ENCODE results near the gene LRRC61.
A peak's percentile ranks its signal among the peaks of the same experiment; 100 is the strongest.

The LRRC61 gene

DNA sequence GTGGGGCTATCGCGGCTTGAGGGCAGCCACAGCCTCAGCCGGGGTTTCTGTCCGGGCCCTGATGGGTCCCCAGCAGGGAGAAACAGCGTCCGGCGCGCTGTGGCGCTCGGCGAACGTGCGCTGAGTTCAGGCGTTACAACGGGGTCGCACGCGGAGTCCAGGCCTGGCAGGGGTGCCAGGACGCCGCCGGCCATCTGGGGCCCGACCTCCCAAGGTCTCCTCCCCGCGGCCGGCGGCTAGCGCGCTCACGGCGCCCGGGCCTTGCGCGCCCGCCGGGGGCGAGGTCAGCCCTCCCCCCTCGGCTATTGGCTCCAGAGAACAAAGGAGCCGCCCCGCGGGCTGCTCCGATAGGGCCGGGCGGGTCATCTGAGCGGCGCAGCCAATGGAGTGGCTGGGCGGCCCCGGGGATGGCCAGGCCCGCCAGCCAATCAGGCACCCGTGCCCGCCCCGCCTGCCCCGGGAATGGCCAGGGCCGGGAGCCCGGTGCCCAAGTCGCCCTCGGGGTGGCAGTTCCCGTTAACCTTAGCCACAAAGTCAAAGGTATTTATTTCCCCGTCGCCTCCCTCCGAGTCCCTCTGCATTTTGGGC lies 55.8 kb downstream of the LRRC61 start, which contains the start of gene ZNF775 (continued):
- TF ChIP-seq ZNF426 (tag by site-specific recombination; IDR thresholded peaks at IDR 0.05) (no peak), ZFP69B (tag by site-specific recombination; IDR thresholded peaks at IDR 0.05) (peak; percentile 29; the same call in 1 of the 2 replicates), RBAK (tag by site-specific recombination; IDR thresholded peaks at IDR 0.05) (no peak), KLF1 (tag by site-specific recombination; IDR thresholded peaks at IDR 0.05) (peak; percentile 14; the same call in 1 of the 2 replicates), ZNF510 (tag by site-specific recombination; IDR thresholded peaks at IDR 0.05; ENCODE audit: insufficient replicate concordance) (no peak), TCF7L2 (IDR thresholded peaks at IDR 0.05; ENCODE audit: borderline replicate concordance, low read depth, low read length) (peak; percentile 100), ZNF391 (tag by site-specific recombination; IDR thresholded peaks at IDR 0.05; ENCODE audit: borderline replicate concordance, low read depth) (0 out of 2 replicates have a peak, but pooled peaks have one; percentile 61), ZNF521 (tag by site-specific recombination; IDR thresholded peaks at IDR 0.05) (no peak), ZNF404 (tag by site-specific recombination; IDR thresholded peaks at IDR 0.05) (no peak), TSHZ1 (tag by site-specific recombination; IDR thresholded peaks at IDR 0.05; ENCODE audit: borderline replicate concordance) (no peak), ZNF350 (tag by site-specific recombination; IDR thresholded peaks at IDR 0.05) (no peak), ZNF561 (tag by site-specific recombination; IDR thresholded peaks at IDR 0.05; ENCODE audit: borderline replicate concordance) (peak; percentile 81; the same call in 1 of the 2 replicates), ZNF280C (tag by site-specific recombination; IDR thresholded peaks at IDR 0.05) (no peak), ZNF184 (tag by site-specific recombination; IDR thresholded peaks at IDR 0.05) (no peak), ZNF16 (tag by site-specific recombination; IDR thresholded peaks at IDR 0.05; ENCODE audit: low read depth) (no peak), ZNF292 (tag by site-specific recombination; IDR thresholded peaks at IDR 0.05; ENCODE audit: borderline replicate concordance, low read depth) (no peak), ZNF423 (tag by site-specific recombination; IDR thresholded peaks at IDR 0.05) (peak; percentile 59; the same call in 1 of the 2 replicates), PRDM1 (tag by site-specific recombination; IDR thresholded peaks at IDR 0.05) (no peak), ZNF654 (tag by site-specific recombination; IDR thresholded peaks at IDR 0.05; ENCODE audit: low read depth) (no peak), ZNF600 (tag by site-specific recombination; IDR thresholded peaks at IDR 0.05) (no peak), ZNF560 (tag by site-specific recombination; IDR thresholded peaks at IDR 0.05; ENCODE audit: borderline replicate concordance) (no peak), ZFP37 (tag by site-specific recombination; IDR thresholded peaks at IDR 0.05) (no peak), ZFP3 (tag by site-specific recombination; IDR thresholded peaks at IDR 0.05; ENCODE audit: low read depth) (no peak), ZNF157 (tag by site-specific recombination; IDR thresholded peaks at IDR 0.05) (no peak), SCRT1 (tag by site-specific recombination; IDR thresholded peaks at IDR 0.05; ENCODE audit: borderline replicate concordance) (no peak), BCL11B (tag by site-specific recombination; IDR thresholded peaks at IDR 0.05; ENCODE audit: low read depth) (0 out of 2 replicates have a peak, but pooled peaks have one; percentile 7), ZNF155 (tag by site-specific recombination; IDR thresholded peaks at IDR 0.05) (no peak), SALL2 (tag by site-specific recombination; IDR thresholded peaks at IDR 0.05; ENCODE audit: borderline replicate concordance) (no peak), ZNF354C (tag by site-specific recombination; IDR thresholded peaks at IDR 0.05; ENCODE audit: borderline replicate concordance, low read depth) (no peak)
- TF ChIP-seq, protein P1, sequence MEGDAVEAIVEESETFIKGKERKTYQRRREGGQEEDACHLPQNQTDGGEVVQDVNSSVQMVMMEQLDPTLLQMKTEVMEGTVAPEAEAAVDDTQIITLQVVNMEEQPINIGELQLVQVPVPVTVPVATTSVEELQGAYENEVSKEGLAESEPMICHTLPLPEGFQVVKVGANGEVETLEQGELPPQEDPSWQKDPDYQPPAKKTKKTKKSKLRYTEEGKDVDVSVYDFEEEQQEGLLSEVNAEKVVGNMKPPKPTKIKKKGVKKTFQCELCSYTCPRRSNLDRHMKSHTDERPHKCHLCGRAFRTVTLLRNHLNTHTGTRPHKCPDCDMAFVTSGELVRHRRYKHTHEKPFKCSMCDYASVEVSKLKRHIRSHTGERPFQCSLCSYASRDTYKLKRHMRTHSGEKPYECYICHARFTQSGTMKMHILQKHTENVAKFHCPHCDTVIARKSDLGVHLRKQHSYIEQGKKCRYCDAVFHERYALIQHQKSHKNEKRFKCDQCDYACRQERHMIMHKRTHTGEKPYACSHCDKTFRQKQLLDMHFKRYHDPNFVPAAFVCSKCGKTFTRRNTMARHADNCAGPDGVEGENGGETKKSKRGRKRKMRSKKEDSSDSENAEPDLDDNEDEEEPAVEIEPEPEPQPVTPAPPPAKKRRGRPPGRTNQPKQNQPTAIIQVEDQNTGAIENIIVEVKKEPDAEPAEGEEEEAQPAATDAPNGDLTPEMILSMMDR (tag by site-specific recombination; IDR thresholded peaks at IDR 0.05), result no peak
- TF ChIP-seq, protein P2, sequence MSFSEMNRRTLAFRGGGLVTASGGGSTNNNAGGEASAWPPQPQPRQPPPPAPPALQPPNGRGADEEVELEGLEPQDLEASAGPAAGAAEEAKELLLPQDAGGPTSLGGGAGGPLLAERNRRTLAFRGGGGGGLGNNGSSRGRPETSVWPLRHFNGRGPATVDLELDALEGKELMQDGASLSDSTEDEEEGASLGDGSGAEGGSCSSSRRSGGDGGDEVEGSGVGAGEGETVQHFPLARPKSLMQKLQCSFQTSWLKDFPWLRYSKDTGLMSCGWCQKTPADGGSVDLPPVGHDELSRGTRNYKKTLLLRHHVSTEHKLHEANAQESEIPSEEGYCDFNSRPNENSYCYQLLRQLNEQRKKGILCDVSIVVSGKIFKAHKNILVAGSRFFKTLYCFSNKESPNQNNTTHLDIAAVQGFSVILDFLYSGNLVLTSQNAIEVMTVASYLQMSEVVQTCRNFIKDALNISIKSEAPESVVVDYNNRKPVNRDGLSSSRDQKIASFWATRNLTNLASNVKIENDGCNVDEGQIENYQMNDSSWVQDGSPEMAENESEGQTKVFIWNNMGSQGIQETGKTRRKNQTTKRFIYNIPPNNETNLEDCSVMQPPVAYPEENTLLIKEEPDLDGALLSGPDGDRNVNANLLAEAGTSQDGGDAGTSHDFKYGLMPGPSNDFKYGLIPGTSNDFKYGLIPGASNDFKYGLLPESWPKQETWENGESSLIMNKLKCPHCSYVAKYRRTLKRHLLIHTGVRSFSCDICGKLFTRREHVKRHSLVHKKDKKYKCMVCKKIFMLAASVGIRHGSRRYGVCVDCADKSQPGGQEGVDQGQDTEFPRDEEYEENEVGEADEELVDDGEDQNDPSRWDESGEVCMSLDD (tag by site-specific recombination; IDR thresholded peaks at IDR 0.05), result peak; percentile 55
